Uterus (tissue), 4 donors: ENCODE results near the gene ANKS4B. TPM values are rescaled to one million over a fixed set of nuclear protein-coding genes. Genes with fewer than 3 reads are reported as not detected.
"Not testable (repeated sequence)": the region's sequence is repeated elsewhere in the genome, so short reads cannot be mapped to it uniquely, and the experiment has no call there.

ENCODE experiments used
- DNase-seq, 2 donors: peaks; one replicate each; pipeline ENCODE4 v3.0.0-alpha.2; 2019 to 2020
- H3K27ac ChIP-seq, 2 donors: fragments of 200-600 bp; sonication (generic); 1 replicate in 1 of 2; 2 replicates in 1 of 2; pipeline ENCODE4 v1.5.1; 2016 to 2018
- H3K27me3 ChIP-seq, 2 donors: fragments of 200-600 bp; sonication (generic); one replicate each; pipeline ENCODE4 v1.5.1; 2018 to 2019; ENCODE audit warnings: control low read depth in 1 of 2
- H3K36me3 ChIP-seq, 2 donors: fragments of 200-600 bp; sonication (generic); one replicate each; pipeline ENCODE4 v1.5.1; 2019; ENCODE audit warnings: control low read depth in 1 of 2
- H3K4me1 ChIP-seq, 2 donors: fragments of 200-600 bp; sonication (generic); one replicate each; pipeline ENCODE4 v1.5.1; 2018 to 2019; ENCODE audit warnings: control low read depth in 1 of 2
- H3K4me3 ChIP-seq, 2 donors: fragments of 200-600 bp; sonication (generic); 1 replicate in 1 of 2; 2 replicates in 1 of 2; pipeline ENCODE4 v1.5.1; 2018 to 2019; ENCODE audit warnings: mild to moderate bottlenecking in 1 of 2
- H3K9me3 ChIP-seq, 2 donors: fragments of 200-600 bp; sonication (generic); one replicate each; pipeline ENCODE4 v1.5.1; 2019; ENCODE audit warnings: control low read depth in 1 of 2
- POLR2A ChIP-seq, 2 donors: fragments of 450-650 bp; IDR thresholded peaks; one replicate each; pipeline ENCODE4 v1.6.1; 2016; ENCODE audit warnings: antibody characterized with exemption in 2 of 2, mild to moderate bottlenecking in 1 of 2, moderate library complexity in 1 of 2
- intact Hi-C: fragments of 100-400 bp; cut with DNase I; formaldehyde crosslinking; loops from one replicate; pipeline ENCODE4 v1.15.1; 2023; ENCODE audit warnings: low total_unique reads
- total RNA-seq, 4 donors: library from RNA; depleted of rRNA in 3 of 4; stranded (reverse); fragments of >200 nt in 3 of 4; gene quantifications; one replicate each; pipeline versions ENCODE4 v1.1.0 to v1.2.4, GENCODE V29; 2014 to 2023
- TF ChIP-seq, protein P1 (sequence below), 4 experiments: fragments of 200-600 bp in 2 of 4; fragments of 450-650 bp in 2 of 4; sonication (generic) in 2 of 4; IDR thresholded peaks; one replicate each; pipeline ENCODE4 v1.5.1; 2016 to 2019; ENCODE audit warnings: antibody characterized with exemption in 4 of 4, mild to moderate bottlenecking in 2 of 4, moderate library complexity in 1 of 4
- donor health status: DM: yes; HTN: yes; CAD: no.

The ANKS4B gene
- total RNA-seq, 4 donors from 2014 or later = not detected

DNA sequence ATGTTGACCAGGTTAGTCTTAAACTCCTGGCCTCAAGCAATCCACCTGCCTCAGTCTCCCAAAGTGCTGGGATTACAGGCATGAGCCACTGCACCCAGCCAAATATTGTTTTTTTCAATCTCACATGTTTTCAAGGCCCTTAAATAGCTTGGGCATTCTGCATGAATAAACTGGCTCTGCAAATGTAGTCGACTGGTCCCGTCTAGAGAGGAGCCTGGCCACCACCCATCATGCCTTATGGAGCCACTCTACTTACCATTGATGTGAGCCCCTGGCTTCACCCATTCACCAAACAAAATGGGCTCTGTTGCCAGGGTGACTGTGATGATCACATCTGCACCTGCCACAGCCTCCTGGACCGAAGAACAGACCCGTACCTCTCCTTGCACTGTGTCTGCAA is 33.8 kb downstream of the ANKS4B start:
- Histone ChIP-seq H3K4me1 (no peaks in the 10 kb centered on the region), H3K36me3 (no peaks in the 10 kb centered on the region), H3K27me3 (no peaks in the 10 kb centered on the region), H3K4me3 (no peak overlapping the region), H3K27ac (no peak overlapping the region), H3K9me3 (no peaks in the 10 kb centered on the region)
- intact Hi-C loops = no loop called here
- TF ChIP-seq, protein P1, sequence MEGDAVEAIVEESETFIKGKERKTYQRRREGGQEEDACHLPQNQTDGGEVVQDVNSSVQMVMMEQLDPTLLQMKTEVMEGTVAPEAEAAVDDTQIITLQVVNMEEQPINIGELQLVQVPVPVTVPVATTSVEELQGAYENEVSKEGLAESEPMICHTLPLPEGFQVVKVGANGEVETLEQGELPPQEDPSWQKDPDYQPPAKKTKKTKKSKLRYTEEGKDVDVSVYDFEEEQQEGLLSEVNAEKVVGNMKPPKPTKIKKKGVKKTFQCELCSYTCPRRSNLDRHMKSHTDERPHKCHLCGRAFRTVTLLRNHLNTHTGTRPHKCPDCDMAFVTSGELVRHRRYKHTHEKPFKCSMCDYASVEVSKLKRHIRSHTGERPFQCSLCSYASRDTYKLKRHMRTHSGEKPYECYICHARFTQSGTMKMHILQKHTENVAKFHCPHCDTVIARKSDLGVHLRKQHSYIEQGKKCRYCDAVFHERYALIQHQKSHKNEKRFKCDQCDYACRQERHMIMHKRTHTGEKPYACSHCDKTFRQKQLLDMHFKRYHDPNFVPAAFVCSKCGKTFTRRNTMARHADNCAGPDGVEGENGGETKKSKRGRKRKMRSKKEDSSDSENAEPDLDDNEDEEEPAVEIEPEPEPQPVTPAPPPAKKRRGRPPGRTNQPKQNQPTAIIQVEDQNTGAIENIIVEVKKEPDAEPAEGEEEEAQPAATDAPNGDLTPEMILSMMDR (IDR thresholded peaks at IDR 0.05) = no peak
- no peak for TF ChIP-seq POLR2A (IDR thresholded peaks at IDR 0.05)
- no peak for DNase-seq

DNA sequence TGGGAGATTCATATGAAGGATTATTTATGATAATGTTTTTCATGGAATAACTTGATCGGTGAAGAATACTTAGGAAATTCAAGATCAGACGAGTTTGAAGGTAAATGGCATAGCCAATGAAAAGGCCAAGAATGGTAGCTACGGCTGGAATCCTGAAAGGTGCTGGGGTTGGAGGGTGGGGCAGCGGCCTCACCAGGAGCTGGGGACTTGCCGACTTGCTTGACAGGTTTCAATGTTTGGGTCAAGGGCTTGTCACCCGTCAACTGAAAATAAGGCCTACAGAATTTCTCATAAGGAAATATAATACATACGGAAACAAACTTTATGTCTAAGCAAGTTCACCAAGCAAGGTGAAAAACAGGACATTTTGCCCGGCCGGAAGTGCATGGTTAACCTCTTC is 34.7 kb downstream of the ANKS4B start:
- no peak for DNase-seq
- intact Hi-C loops = no loop called here
- TF ChIP-seq POLR2A (IDR thresholded peaks at IDR 0.05) = no peak
- TF ChIP-seq, protein P1 (IDR thresholded peaks at IDR 0.05) = no peak

DNA sequence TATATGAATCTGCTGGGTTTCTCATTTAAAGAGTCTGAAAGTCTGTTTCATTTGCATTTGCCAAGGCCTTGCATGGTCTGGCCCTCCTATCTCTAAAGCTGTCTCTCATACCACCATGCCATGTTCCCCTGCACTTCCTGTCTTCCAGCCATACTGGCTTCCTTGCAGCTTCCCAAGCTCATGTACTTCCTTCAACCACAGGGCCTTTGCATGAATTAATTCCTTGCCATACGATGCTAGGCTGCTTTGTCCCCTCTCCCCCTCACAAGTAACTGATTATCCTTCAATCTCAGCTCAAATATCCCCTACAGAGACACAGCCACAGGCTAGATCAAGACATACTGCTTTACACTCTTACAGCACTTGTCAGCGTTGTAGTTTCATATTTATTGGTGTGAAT is 38.8 kb downstream of the ANKS4B start:
- DNase-seq = no peak
- Histone ChIP-seq H3K4me3 (no peak overlapping the region), H3K4me1 (no peaks in the 10 kb centered on the region), H3K27ac (no peak overlapping the region), H3K27me3 (no peaks in the 10 kb centered on the region), H3K36me3 (no peaks in the 10 kb centered on the region), H3K9me3 (no peaks in the 10 kb centered on the region)
- intact Hi-C loops = no loop called here
- no peak for TF ChIP-seq POLR2A (IDR thresholded peaks at IDR 0.05)

More for the DNA sequence above, 34.7 kb downstream of the ANKS4B start:
- no peaks in the 10 kb centered on the region for H3K27me3 ChIP-seq
- H3K4me1 ChIP-seq = no peaks in the 10 kb centered on the region
- H3K36me3 ChIP-seq = no peaks in the 10 kb centered on the region
- no peak overlapping the region for H3K4me3 ChIP-seq
- no peak overlapping the region for H3K27ac ChIP-seq
- H3K9me3 ChIP-seq = no peaks in the 10 kb centered on the region

DNA sequence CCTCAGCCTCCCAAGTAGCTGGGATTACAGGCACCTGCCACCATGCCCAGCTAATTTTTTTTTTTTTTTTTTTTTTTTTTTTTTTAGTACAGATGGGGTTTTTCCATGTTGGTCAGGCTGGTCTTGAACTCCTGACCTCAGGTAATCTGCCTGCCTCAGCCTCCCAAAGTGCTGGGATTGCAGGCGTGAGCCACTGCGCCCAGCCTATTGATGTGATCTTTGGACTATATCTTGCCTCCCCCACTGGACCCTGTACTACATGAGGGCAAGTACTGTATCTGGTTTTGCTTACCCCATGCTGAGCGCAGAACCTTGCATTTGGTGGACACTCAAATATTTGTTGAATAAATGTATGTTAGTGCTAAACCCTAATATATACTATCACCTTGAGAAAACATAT is 39.3 kb downstream of the ANKS4B start:
- H3K4me3 ChIP-seq, H3K27ac ChIP-seq, H3K4me1 ChIP-seq, H3K27me3 ChIP-seq, H3K9me3 ChIP-seq, intact Hi-C loops, H3K36me3 ChIP-seq, DNase-seq: not testable (repeated sequence)

DNA sequence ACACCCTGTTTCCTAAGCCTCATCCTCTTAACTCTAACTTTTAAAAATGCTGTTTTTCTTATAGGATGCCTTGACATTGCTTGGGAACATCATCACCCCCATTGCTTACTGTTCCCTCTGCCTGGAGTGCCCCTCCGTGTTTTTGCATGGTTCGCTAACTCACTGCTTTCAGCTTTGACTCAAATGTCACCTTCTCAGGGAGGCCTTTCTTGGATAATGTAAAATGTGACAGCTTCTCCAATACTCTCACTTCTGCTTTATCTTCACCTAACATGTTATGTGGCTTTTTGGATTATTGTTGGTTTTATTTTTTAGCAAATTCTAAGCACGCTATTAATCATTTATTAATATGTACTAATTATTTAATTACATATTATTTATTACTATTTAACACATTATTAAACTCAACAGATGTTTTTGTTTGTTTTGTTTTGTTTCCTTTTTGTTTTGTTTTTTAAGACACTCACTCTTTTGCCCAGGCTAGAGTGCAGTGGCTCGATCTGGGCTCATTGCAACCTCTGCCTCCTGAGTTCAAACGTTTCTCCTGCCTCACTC is 40.8 kb downstream of the ANKS4B start:
- Histone ChIP-seq H3K4me1 (no peaks in the 10 kb centered on the region), H3K27me3 (no peaks in the 10 kb centered on the region), H3K4me3 (no peak overlapping the region), H3K27ac (no peak overlapping the region), H3K9me3 (no peaks in the 10 kb centered on the region), H3K36me3 (no peaks in the 10 kb centered on the region)
- DNase-seq = no peak
- intact Hi-C loops = no loop called here
- TF ChIP-seq, protein P1 (IDR thresholded peaks at IDR 0.05) = no peak
- no peak for TF ChIP-seq POLR2A (IDR thresholded peaks at IDR 0.05)

DNA sequence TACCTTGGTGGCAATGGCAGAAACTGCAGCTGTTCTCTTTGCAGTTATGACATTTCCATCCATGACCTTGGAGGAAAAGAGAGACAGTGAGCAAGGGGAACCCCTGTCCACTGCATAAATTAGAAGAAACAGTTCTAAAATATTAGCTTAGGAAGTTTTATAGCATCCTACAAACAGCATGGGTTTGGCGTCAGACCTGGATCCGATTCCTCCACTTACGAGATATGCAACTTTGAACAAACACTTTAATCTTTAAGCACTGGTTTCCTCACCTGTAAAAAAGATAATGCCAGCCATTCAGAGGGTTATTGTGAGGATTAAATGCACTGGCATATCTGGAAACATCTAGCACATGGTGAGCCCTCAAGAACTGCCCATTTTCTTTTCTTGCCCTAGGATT is 42.0 kb downstream of the ANKS4B start:
- Histone ChIP-seq H3K4me3 (no peak overlapping the region), H3K36me3 (no peaks in the 10 kb centered on the region), H3K4me1 (no peaks in the 10 kb centered on the region), H3K27ac (no peak overlapping the region), H3K27me3 (no peaks in the 10 kb centered on the region), H3K9me3 (no peaks in the 10 kb centered on the region)
- DNase-seq = no peak
- intact Hi-C loops = no loop called here
- TF ChIP-seq, protein P1 (IDR thresholded peaks at IDR 0.05) = no peak
- no peak for TF ChIP-seq POLR2A (IDR thresholded peaks at IDR 0.05)
